GM23338 (cell line): Measurements from ENCODE around the gene SLC9A3. TPM values are rescaled to one million over a fixed set of nuclear protein-coding genes. Genes with fewer than 3 reads are reported as not detected.

ENCODE experiments used
- ATAC-seq: fragments of 200-7000 bp; cut with Tn5 transposase; 3 replicates; pipeline ENCODE4 v1.9.1; 2020
- DNase-seq: peaks from one replicate; pipeline ENCODE4 v3.0.0-alpha.2; 2015; ENCODE audit warnings: low spot score
- H2AFZ ChIP-seq: fragments of 200-600 bp; sonication (generic); 2 replicates; pipeline ENCODE4 v1.8.0; 2016; ENCODE audit warnings: antibody characterized with exemption, mild to moderate bottlenecking, moderate library complexity
- H3F3A ChIP-seq: fragments of 200-600 bp; sonication (generic); replicated peaks from 2 replicates; pipeline ENCODE4 v1.8.0; 2017; ENCODE audit warnings: antibody characterized with exemption, mixed run types, low read depth
- H3K27ac ChIP-seq: fragments of 200-600 bp; sonication (generic); 2 replicates; pipeline ENCODE4 v1.6.1; 2016; ENCODE audit warnings: low read depth
- H3K27me3 ChIP-seq: fragments of 200-600 bp; sonication (generic); 2 replicates; pipeline ENCODE4 v1.8.0; 2016; ENCODE audit warnings: mild to moderate bottlenecking, mixed run types, moderate library complexity; ENCODE audit not compliant: insufficient read depth
- H3K36me3 ChIP-seq: fragments of 200-600 bp; sonication (generic); 2 replicates; pipeline ENCODE4 v1.8.0; 2016; ENCODE audit warnings: mild to moderate bottlenecking; ENCODE audit not compliant: insufficient read depth
- H3K4me1 ChIP-seq: fragments of 200-600 bp; sonication (generic); 2 replicates; pipeline ENCODE4 v1.8.0; 2016; ENCODE audit warnings: mild to moderate bottlenecking, moderate library complexity; ENCODE audit not compliant: insufficient read depth
- H3K4me2 ChIP-seq: fragments of 200-600 bp; sonication (generic); 2 replicates; pipeline ENCODE4 v1.7.1; 2017; ENCODE audit warnings: mixed run types
- H3K4me3 ChIP-seq: fragments of 200-600 bp; sonication (generic); 2 replicates; pipeline ENCODE4 v1.6.1; 2016; ENCODE audit warnings: mixed run types
- H3K79me2 ChIP-seq: fragments of 200-600 bp; sonication (generic); replicated peaks from 2 replicates; pipeline ENCODE4 v1.8.0; 2017; ENCODE audit warnings: mild to moderate bottlenecking; ENCODE audit not compliant: insufficient read depth
- H3K9me2 ChIP-seq: fragments of 200-600 bp; sonication (generic); 2 replicates; pipeline ENCODE4 v1.8.0; 2017; ENCODE audit not compliant: insufficient read depth
- H4K20me1 ChIP-seq: fragments of 200-600 bp; sonication (generic); replicated peaks from 2 replicates; pipeline ENCODE4 v1.8.0; 2017; ENCODE audit warnings: mild to moderate bottlenecking; ENCODE audit not compliant: insufficient read depth
- H3K27ac Mint-ChIP-seq: 2 replicates; pipeline ENCODE4 v1.8.0; 2020; ENCODE audit warnings: inconsistent platforms, mild to moderate bottlenecking, moderate library complexity, mixed read lengths
- H3K27me3 Mint-ChIP-seq: 3 replicates; pipeline ENCODE4 v1.8.0; 2022; ENCODE audit warnings: low read depth, mild to moderate bottlenecking, moderate library complexity, mixed read lengths, inconsistent platforms; ENCODE audit not compliant: insufficient read depth, poor library complexity
- H3K36me3 Mint-ChIP-seq: 3 replicates; pipeline ENCODE4 v1.8.0; 2021; ENCODE audit warnings: low read depth, mild to moderate bottlenecking, inconsistent platforms, moderate library complexity, mixed read lengths
- H3K4me1 Mint-ChIP-seq: 3 replicates; pipeline ENCODE4 v1.8.0; 2020; ENCODE audit warnings: mild to moderate bottlenecking, inconsistent platforms, mixed read lengths
- H3K4me3 Mint-ChIP-seq: 3 replicates; pipeline ENCODE4 v1.8.0; 2021; ENCODE audit warnings: moderate library complexity, mild to moderate bottlenecking, inconsistent platforms, mixed read lengths
- H3K9me3 Mint-ChIP-seq: 3 replicates; pipeline ENCODE4 v1.8.0; 2020; ENCODE audit warnings: moderate library complexity, mild to moderate bottlenecking, inconsistent platforms, mixed read lengths
- CREB1 ChIP-seq: fragments of 250-450 bp; sonication (Bioruptor Pico); IDR thresholded peaks from 2 replicates; pipeline ENCODE4 v1.5.0; 2020; ENCODE audit warnings: low read depth, mild to moderate bottlenecking, moderate library complexity
- EZH2 ChIP-seq: fragments of 200-600 bp; sonication (generic); IDR thresholded peaks from one replicate; pipeline ENCODE4 v1.8.0; 2017; ENCODE audit warnings: antibody characterized with exemption, mild to moderate bottlenecking, low read depth; ENCODE audit not compliant: unreplicated experiment
- EZH2phosphoT487 ChIP-seq: fragments of 200-600 bp; sonication (generic); IDR thresholded peaks from one replicate; pipeline ENCODE4 v1.8.1; 2018; ENCODE audit warnings: antibody characterized with exemption; ENCODE audit not compliant: unreplicated experiment
- JUNB ChIP-seq: IDR thresholded peaks from one replicate; pipeline ENCODE4 v1.6.1; 2016; ENCODE audit warnings: antibody characterized with exemption; ENCODE audit not compliant: unreplicated experiment
- NANOG ChIP-seq: IDR thresholded peaks from 2 replicates; pipeline ENCODE4 v1.6.1; 2016; ENCODE audit warnings: antibody characterized with exemption, borderline replicate concordance
- POLR2AphosphoS5 ChIP-seq: IDR thresholded peaks from 2 replicates; pipeline ENCODE4 v1.6.1; 2016; ENCODE audit warnings: antibody characterized with exemption, low read depth
- STAT1 ChIP-seq: IDR thresholded peaks from one replicate; pipeline ENCODE4 v1.6.1; 2016; ENCODE audit warnings: antibody characterized with exemption; ENCODE audit not compliant: unreplicated experiment
- ZNF114 ChIP-seq: fragments of 250-450 bp; sonication (Bioruptor Pico); IDR thresholded peaks from 2 replicates; pipeline ENCODE4 v1.5.0; 2020; ENCODE audit warnings: mild to moderate bottlenecking, moderate library complexity
- ZNF331 ChIP-seq: fragments of 250-450 bp; sonication (Bioruptor Pico); IDR thresholded peaks from 2 replicates; pipeline ENCODE4 v1.5.0; 2020; ENCODE audit warnings: low read depth, mild to moderate bottlenecking, moderate library complexity
- ZNF462 ChIP-seq: fragments of 250-450 bp; sonication (Bioruptor Pico); IDR thresholded peaks from 2 replicates; pipeline ENCODE4 v1.5.0; 2020; ENCODE audit warnings: mild to moderate bottlenecking, moderate library complexity
- polyA plus RNA-seq: library from polyadenylated mRNA; unstranded; fragments of >200 nt; fragmentation: Nextera tagmentation; extraction: Ambion mirVana; gene quantifications from 2 replicates; pipeline ENCODE4 v1.2.1, GENCODE V29; 2016
- total RNA-seq: library from RNA; depleted of rRNA; stranded (reverse); fragments of >200 nt; shearing (Covaris generic); gene quantifications from 2 replicates; pipeline ENCODE4 v1.2.3, GENCODE V29; 2014
- TF ChIP-seq, protein P1 (sequence below), 2 experiments: fragments of 200-600 bp in 1 of 2; sonication (generic) in 1 of 2; conservative IDR thresholded peaks; 2 replicates each; pipeline versions ENCODE4 v1.5.1 to v1.6.1; 2016 to 2017; ENCODE audit warnings: antibody characterized with exemption in 2 of 2, low read depth in 2 of 2, mild to moderate bottlenecking in 2 of 2, moderate library complexity in 1 of 2
- TF ChIP-seq, protein P2 (sequence below): IDR thresholded peaks from one replicate; pipeline ENCODE4 v1.6.1; 2018; ENCODE audit warnings: antibody characterized with exemption; ENCODE audit not compliant: unreplicated experiment
- TF ChIP-seq, protein P3 (sequence below): IDR thresholded peaks from 2 replicates; pipeline ENCODE4 v1.6.1; 2016; ENCODE audit warnings: antibody characterized with exemption

Gene SLC9A3
- total and polyA plus RNA-seq, 2 experiments from 2014 or later: 0.39 to 3.1 TPM

DNA sequence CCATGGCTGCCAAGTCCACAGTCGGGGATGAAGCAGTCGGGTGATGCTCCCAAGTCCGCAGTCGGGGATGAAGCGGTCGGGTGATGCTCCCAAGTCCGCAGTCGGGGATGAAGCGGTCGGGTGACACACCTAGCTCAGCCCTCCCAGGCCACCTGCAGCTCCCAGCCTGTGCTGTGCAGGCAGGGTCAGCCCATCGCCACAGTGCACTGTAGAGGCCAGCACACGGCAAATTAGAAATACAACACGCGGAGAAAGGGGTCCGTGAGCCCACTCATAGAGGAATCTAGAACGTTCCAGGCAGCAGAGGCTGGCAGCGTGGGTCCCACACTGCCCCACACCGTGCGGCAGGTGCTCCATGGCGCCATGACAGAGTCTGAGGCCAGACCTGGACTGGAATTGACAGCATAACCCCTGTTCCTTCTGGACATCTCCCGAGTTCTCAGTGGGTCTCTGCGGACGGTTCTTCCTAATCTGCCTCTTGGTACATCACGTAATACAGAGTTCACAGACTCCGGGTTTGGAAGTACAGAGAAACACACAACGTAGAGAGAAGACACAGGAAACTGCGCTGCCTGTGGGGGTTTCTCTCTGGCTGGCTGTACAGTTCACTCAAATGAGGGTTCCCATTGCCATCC lies 89.0 kb downstream of the SLC9A3 start:
- ATAC-seq: no peak
- H3K9me2 ChIP-seq: no peaks in the 10 kb centered on the region
- H4K20me1 ChIP-seq: no peaks in the 10 kb centered on the region
- Mint-ChIP-seq H3K4me3 (no peak overlapping the region), H3K27ac (no peak overlapping the region), H3K27me3 (peaks cover 9% of the 10 kb centered on the region), H3K4me1 (no peaks in the 10 kb centered on the region; the same call in 2 of the 3 replicates), H3K36me3 (no peaks in the 10 kb centered on the region), H3K9me3 (no peaks in the 10 kb centered on the region)
- H3K4me1 ChIP-seq: no peaks in the 10 kb centered on the region
- H3K4me3 ChIP-seq: no peak overlapping the region
- no peaks in the 10 kb centered on the region for H3K79me2 ChIP-seq
- H3K27me3 ChIP-seq: no peaks in the 10 kb centered on the region
- H3K4me2 ChIP-seq: no peak overlapping the region
- H3F3A ChIP-seq: no peaks in the 10 kb centered on the region
- no peaks in the 10 kb centered on the region for H3K36me3 ChIP-seq
- no peak for DNase-seq
- TF ChIP-seq, protein P1, sequence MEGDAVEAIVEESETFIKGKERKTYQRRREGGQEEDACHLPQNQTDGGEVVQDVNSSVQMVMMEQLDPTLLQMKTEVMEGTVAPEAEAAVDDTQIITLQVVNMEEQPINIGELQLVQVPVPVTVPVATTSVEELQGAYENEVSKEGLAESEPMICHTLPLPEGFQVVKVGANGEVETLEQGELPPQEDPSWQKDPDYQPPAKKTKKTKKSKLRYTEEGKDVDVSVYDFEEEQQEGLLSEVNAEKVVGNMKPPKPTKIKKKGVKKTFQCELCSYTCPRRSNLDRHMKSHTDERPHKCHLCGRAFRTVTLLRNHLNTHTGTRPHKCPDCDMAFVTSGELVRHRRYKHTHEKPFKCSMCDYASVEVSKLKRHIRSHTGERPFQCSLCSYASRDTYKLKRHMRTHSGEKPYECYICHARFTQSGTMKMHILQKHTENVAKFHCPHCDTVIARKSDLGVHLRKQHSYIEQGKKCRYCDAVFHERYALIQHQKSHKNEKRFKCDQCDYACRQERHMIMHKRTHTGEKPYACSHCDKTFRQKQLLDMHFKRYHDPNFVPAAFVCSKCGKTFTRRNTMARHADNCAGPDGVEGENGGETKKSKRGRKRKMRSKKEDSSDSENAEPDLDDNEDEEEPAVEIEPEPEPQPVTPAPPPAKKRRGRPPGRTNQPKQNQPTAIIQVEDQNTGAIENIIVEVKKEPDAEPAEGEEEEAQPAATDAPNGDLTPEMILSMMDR (conservative IDR thresholded peaks at IDR 0.05; ENCODE audit: low read depth in 2 of 2): no peak
- TF ChIP-seq POLR2AphosphoS5: no peak
- TF ChIP-seq ZNF114: no peak
- no peak for TF ChIP-seq EZH2phosphoT487
- TF ChIP-seq, protein P2, sequence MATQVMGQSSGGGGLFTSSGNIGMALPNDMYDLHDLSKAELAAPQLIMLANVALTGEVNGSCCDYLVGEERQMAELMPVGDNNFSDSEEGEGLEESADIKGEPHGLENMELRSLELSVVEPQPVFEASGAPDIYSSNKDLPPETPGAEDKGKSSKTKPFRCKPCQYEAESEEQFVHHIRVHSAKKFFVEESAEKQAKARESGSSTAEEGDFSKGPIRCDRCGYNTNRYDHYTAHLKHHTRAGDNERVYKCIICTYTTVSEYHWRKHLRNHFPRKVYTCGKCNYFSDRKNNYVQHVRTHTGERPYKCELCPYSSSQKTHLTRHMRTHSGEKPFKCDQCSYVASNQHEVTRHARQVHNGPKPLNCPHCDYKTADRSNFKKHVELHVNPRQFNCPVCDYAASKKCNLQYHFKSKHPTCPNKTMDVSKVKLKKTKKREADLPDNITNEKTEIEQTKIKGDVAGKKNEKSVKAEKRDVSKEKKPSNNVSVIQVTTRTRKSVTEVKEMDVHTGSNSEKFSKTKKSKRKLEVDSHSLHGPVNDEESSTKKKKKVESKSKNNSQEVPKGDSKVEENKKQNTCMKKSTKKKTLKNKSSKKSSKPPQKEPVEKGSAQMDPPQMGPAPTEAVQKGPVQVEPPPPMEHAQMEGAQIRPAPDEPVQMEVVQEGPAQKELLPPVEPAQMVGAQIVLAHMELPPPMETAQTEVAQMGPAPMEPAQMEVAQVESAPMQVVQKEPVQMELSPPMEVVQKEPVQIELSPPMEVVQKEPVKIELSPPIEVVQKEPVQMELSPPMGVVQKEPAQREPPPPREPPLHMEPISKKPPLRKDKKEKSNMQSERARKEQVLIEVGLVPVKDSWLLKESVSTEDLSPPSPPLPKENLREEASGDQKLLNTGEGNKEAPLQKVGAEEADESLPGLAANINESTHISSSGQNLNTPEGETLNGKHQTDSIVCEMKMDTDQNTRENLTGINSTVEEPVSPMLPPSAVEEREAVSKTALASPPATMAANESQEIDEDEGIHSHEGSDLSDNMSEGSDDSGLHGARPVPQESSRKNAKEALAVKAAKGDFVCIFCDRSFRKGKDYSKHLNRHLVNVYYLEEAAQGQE: no peak
- TF ChIP-seq JUNB: no peak
- TF ChIP-seq STAT1: no peak
- no peak for TF ChIP-seq ZNF462
- no peak for TF ChIP-seq NANOG
- no peak for TF ChIP-seq EZH2
- TF ChIP-seq, protein P3, sequence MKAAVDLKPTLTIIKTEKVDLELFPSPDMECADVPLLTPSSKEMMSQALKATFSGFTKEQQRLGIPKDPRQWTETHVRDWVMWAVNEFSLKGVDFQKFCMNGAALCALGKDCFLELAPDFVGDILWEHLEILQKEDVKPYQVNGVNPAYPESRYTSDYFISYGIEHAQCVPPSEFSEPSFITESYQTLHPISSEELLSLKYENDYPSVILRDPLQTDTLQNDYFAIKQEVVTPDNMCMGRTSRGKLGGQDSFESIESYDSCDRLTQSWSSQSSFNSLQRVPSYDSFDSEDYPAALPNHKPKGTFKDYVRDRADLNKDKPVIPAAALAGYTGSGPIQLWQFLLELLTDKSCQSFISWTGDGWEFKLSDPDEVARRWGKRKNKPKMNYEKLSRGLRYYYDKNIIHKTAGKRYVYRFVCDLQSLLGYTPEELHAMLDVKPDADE: no peak
- no peak for TF ChIP-seq CREB1 (CRISPR knock-in tag)
- no peak for TF ChIP-seq ZNF331 (CRISPR knock-in tag)
- no peak overlapping the region for H3K27ac ChIP-seq
- H2AFZ ChIP-seq: no peak overlapping the region
